Activated CD4-positive, alpha-beta T cell treated with anti-CD3 and anti-CD28 coated beads for 36 hours (primary cell): ENCODE results near the gene ASZ1. TPM values are rescaled to one million over a fixed set of nuclear protein-coding genes. Genes with fewer than 3 reads are reported as not detected.

ENCODE experiments used
- ATAC-seq: fragments of 200-7000 bp; cut with Tn5 transposase; one replicate; pipeline ENCODE4 v1.10.0; 2021; ENCODE audit warnings: mild to moderate bottlenecking, moderate library complexity
- CTCF ChIA-PET: fragments of 350-600 bp; sonication (Branson Sonifier 250); formaldehyde crosslinking; loops from one replicate; lab custom pipeline; 2021; ENCODE audit warnings: antibody characterized with exemption; lab: Charles Lee
- POLR2A ChIA-PET: fragments of 350-600 bp; sonication (Branson Sonifier 250); formaldehyde crosslinking; loops from one replicate; lab custom pipeline; 2021; ENCODE audit warnings: antibody characterized with exemption, inconsistent platforms; lab: Charles Lee
- DNase-seq: peaks from one replicate; pipeline ENCODE4 v3.0.0-alpha.2; 2020
- H3K27ac Mint-ChIP-seq: one replicate; pipeline ENCODE4 v1.8.0; 2021; ENCODE audit warnings: mixed read lengths
- H3K27me3 Mint-ChIP-seq: one replicate; pipeline ENCODE4 v1.8.0; 2021; ENCODE audit warnings: mixed read lengths
- H3K36me3 Mint-ChIP-seq: one replicate; pipeline ENCODE4 v1.8.0; 2021; ENCODE audit warnings: low read depth, mixed read lengths
- H3K4me1 Mint-ChIP-seq: one replicate; pipeline ENCODE4 v1.8.0; 2021; ENCODE audit warnings: mixed read lengths
- H3K4me3 Mint-ChIP-seq: one replicate; pipeline ENCODE4 v1.8.0; 2021; ENCODE audit warnings: mild to moderate bottlenecking, moderate library complexity, mixed read lengths
- H3K9me3 Mint-ChIP-seq: one replicate; pipeline ENCODE4 v1.8.0; 2021; ENCODE audit warnings: low read depth, mixed read lengths
- intact Hi-C, 2 experiments: fragments of 100-400 bp; cut with DNase I in 1 of 2; cut with micrococcal nuclease in 1 of 2; formaldehyde crosslinking; loops; one replicate each; pipeline versions ENCODE4 v1.14.2 to v1.15.1; 2022 to 2024; cut with DNase I, micrococcal nuclease
- total RNA-seq, 2 experiments: library from RNA; stranded (reverse); gene quantifications; one replicate each; pipeline ENCODE4 v1.2.3, GENCODE V29; 2021

Gene ASZ1
- total RNA-seq, 2 experiments from 2014 or later: not detected

DNA sequence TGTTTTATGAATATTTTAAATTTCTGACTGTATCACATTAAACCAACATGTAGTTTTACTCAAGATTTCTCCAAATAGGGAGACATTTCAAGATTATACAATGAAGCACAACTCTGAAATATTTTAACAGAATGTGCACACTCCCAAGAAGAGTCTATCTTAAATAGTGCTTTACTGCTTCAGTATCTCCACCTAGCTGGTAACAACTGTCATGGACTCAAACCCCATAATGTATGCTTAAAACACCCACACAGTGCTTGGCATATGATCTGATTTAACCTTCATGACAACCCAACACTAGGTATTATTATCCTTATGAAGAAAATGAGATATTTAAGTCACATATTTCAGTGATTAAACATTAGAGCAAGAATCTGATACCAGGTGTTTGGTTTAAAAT lies 45.9 kb downstream of the ASZ1 start:
- no peak overlapping the region for H3K4me3 Mint-ChIP-seq
- POLR2A ChIA-PET: no interaction called here
- intact Hi-C loops: no loop called here
- no peaks in the 10 kb centered on the region for H3K27me3 Mint-ChIP-seq
- CTCF ChIA-PET: no interaction called here
- H3K27ac Mint-ChIP-seq: no peak overlapping the region
- ATAC-seq (no peak), DNase-seq (no peak)
- H3K9me3 Mint-ChIP-seq: no peaks in the 10 kb centered on the region
- H3K4me1 Mint-ChIP-seq: no peaks in the 10 kb centered on the region
- no peaks in the 10 kb centered on the region for H3K36me3 Mint-ChIP-seq

GRCh38 chr7:117375380-117375779 lies 51.9 kb downstream of the ASZ1 start:
- Mint-ChIP-seq H3K27ac (no peak overlapping the region), H3K4me1 (no peaks in the 10 kb centered on the region), H3K36me3 (no peaks in the 10 kb centered on the region), H3K9me3 (no peaks in the 10 kb centered on the region), H3K27me3 (no peaks in the 10 kb centered on the region), H3K4me3 (no peak overlapping the region)
- no peak for DNase-seq
- ChIA-PET POLR2A (no interaction called here), CTCF (no interaction called here)
- no peak for ATAC-seq
- intact Hi-C loops: no loop called here

- POLR2A ChIA-PET: no interaction called here
- H3K4me1 Mint-ChIP-seq: no peaks in the 10 kb centered on the region
- no peaks in the 10 kb centered on the region for H3K9me3 Mint-ChIP-seq
- ATAC-seq (no peak), DNase-seq (no peak)
- intact Hi-C loops: no loop called here
- no peak overlapping the region for H3K27ac Mint-ChIP-seq
- CTCF ChIA-PET: no interaction called here
- no peaks in the 10 kb centered on the region for H3K27me3 Mint-ChIP-seq
- H3K4me3 Mint-ChIP-seq: no peak overlapping the region
- H3K36me3 Mint-ChIP-seq: no peaks in the 10 kb centered on the region
These were observed 55.2 kb downstream of the ASZ1 start for GRCh38 chr7:117372073-117372472.

- DNase-seq: no peak
- intact Hi-C loops: no loop called here
- Mint-ChIP-seq H3K27me3 (peaks cover 2% of the 10 kb centered on the region), H3K9me3 (no peaks in the 10 kb centered on the region), H3K36me3 (no peaks in the 10 kb centered on the region), H3K4me1 (no peaks in the 10 kb centered on the region), H3K27ac (no peak overlapping the region), H3K4me3 (no peak overlapping the region)
- ATAC-seq: no peak
- ChIA-PET CTCF (interaction anchor here (0.5 kb wide), 1 partner anchor 151 kb away, joined by 3 read pairs; no protein-coding TSS in a partner anchor), POLR2A (no interaction called here)
These were observed 62.8 kb downstream of the ASZ1 start for GRCh38 chr7:117364339-117365080.

DNA sequence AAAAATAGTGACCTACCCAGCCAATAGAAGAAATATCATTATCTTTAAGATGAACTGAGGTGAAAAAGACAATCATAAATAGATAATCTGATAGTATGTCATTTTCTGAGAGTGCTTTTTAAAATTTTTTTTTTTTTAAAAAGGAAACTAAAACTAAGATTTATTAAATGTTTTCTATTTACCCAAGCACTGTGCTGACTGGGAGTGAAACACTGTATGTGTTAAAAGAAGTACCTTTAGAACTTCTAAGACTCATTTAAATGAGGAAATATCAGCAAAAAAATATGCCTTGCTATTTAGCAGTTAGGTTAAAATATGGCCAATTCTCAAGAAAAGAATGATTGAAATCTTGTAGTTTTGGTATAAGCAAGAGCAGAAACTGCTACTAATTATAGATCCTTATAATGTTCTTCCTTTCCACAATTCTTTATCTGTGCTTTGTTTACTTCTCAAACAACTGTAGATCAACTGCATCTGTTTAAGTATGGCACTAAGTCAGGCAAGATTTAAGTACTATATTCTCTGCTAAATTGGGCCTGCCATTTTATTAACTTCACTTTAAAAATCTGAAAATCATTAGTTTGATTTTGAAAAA lies 64.9 kb downstream of the ASZ1 start:
- Mint-ChIP-seq H3K27ac (no peak overlapping the region), H3K9me3 (no peaks in the 10 kb centered on the region), H3K4me3 (no peak overlapping the region), H3K36me3 (no peaks in the 10 kb centered on the region), H3K27me3 (peaks cover 4% of the 10 kb centered on the region), H3K4me1 (no peaks in the 10 kb centered on the region)
- DNase-seq: no peak
- intact Hi-C loops: no loop called here
- no peak for ATAC-seq
- ChIA-PET POLR2A (no interaction called here), CTCF (no interaction called here)

DNA sequence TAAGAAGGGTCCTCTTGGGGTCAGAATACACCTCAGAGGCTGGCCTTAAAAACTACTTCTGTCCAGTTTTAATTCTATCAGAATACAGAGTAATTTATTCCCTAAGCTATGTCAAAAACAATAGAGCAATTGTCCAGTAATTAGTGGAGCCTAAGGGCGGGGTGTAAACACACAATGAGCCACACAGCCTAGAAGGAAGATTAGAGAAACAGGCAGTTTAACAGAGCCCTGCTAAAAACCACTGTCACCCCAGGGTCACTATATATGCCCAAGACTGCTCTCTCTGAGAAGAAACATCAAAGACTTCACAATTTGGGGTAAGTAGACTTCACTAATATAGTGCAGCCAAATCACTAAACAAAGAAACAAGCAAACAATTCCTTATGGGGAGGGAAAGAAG lies 77.3 kb downstream of the ASZ1 start:
- Mint-ChIP-seq H3K36me3 (no peaks in the 10 kb centered on the region), H3K27me3 (peaks cover 9% of the 10 kb centered on the region), H3K9me3 (peaks cover 1% of the 10 kb centered on the region), H3K27ac (no peak overlapping the region), H3K4me1 (no peaks in the 10 kb centered on the region), H3K4me3 (no peak overlapping the region)
- DNase-seq: no peak
- POLR2A ChIA-PET: no interaction called here
- CTCF ChIA-PET: no interaction called here
- intact Hi-C loops: no loop called here
- no peak for ATAC-seq

GRCh38 chr7:117349570-117349969 lies 77.7 kb downstream of the ASZ1 start:
- Mint-ChIP-seq H3K9me3 (peaks cover 1% of the 10 kb centered on the region), H3K27me3 (peaks cover 9% of the 10 kb centered on the region), H3K27ac (no peak overlapping the region), H3K36me3 (no peaks in the 10 kb centered on the region), H3K4me3 (no peak overlapping the region), H3K4me1 (no peaks in the 10 kb centered on the region)
- intact Hi-C loops: no loop called here
- ChIA-PET POLR2A (no interaction called here), CTCF (no interaction called here)
- no peak for ATAC-seq
- no peak for DNase-seq

GRCh38 chr7:117347962-117348672 lies 79.2 kb downstream of the ASZ1 start:
- Mint-ChIP-seq H3K9me3 (peaks cover 4% of the 10 kb centered on the region), H3K27ac (no peak overlapping the region), H3K36me3 (no peaks in the 10 kb centered on the region), H3K4me3 (no peak overlapping the region), H3K4me1 (no peaks in the 10 kb centered on the region), H3K27me3 (peaks cover 9% of the 10 kb centered on the region)
- intact Hi-C loops: no loop called here
- ATAC-seq: no peak
- no peak for DNase-seq
- ChIA-PET POLR2A (no interaction called here), CTCF (no interaction called here)

DNA sequence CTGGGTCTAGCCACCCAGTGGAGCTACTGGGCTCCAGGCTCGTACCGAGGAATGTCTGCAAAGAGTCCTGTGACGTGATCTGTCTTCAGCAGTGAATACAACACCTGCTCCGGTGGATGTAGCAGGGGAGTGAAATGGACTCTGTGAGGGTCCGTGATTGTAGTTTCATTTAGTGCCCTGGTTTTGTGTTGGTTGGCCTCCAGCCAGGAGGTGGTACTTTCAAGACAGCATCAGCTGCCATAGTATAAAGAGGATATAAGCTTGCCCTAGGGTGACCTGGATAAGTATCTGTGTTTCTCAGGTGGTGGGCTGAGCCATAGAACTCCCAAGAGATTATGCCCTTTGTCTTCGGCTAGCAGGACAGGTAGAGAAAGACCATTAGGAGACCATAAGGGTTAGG lies 79.8 kb downstream of the ASZ1 start:
- POLR2A ChIA-PET: no interaction called here
- peaks cover 4% of the 10 kb centered on the region for H3K9me3 Mint-ChIP-seq
- ATAC-seq: no peak
- H3K4me3 Mint-ChIP-seq: no peak overlapping the region
- no peaks in the 10 kb centered on the region for H3K4me1 Mint-ChIP-seq
- DNase-seq: no peak
- no peak overlapping the region for H3K27ac Mint-ChIP-seq
- H3K36me3 Mint-ChIP-seq: no peaks in the 10 kb centered on the region
- intact Hi-C loops: no loop called here
- CTCF ChIA-PET: no interaction called here
- H3K27me3 Mint-ChIP-seq: peaks cover 9% of the 10 kb centered on the region

DNA sequence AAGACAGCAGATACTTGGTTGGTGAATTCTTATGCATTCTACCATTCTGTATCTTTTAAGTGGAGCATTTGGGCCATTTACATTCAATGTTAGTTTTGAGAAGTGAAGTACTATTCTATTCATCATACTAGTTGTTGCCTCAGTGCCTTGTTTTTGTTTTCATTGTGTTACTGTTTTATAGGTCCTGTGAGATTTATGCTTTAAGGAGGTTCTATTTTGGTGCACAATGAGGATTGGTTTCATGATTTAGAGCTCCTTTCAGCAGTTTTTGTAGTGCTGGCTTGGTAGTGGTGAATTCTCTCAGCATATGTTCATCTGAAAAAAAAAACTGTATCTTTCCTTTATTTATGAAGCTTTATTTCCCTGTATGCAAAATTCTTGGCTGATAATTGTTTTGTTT lies 81.1 kb downstream of the ASZ1 start:
- H3K27ac Mint-ChIP-seq: no peak overlapping the region
- intact Hi-C loops: no loop called here
- no peak for ATAC-seq
- no peaks in the 10 kb centered on the region for H3K36me3 Mint-ChIP-seq
- ChIA-PET POLR2A (interaction anchor here (0.6 kb wide), 1 partner anchor 92 kb away, joined by 3 read pairs; no protein-coding TSS in a partner anchor), CTCF (no interaction called here)
- H3K27me3 Mint-ChIP-seq: peaks cover 9% of the 10 kb centered on the region
- no peak for DNase-seq
- H3K9me3 Mint-ChIP-seq: peaks cover 4% of the 10 kb centered on the region
- H3K4me1 Mint-ChIP-seq: no peaks in the 10 kb centered on the region
- H3K4me3 Mint-ChIP-seq: no peak overlapping the region

GRCh38 chr7:117338020-117338419 lies 89.3 kb downstream of the ASZ1 start:
- no peak for ATAC-seq

GRCh38 chr7:117333168-117333567 lies 94.1 kb downstream of the ASZ1 start:
- no peaks in the 10 kb centered on the region for H3K4me1 Mint-ChIP-seq
- no peak for DNase-seq
- H3K36me3 Mint-ChIP-seq: no peaks in the 10 kb centered on the region
- CTCF ChIA-PET: no interaction called here
- ATAC-seq: no peak
- H3K9me3 Mint-ChIP-seq: peaks cover 2% of the 10 kb centered on the region
- peaks cover 2% of the 10 kb centered on the region for H3K27me3 Mint-ChIP-seq
- no peak overlapping the region for H3K4me3 Mint-ChIP-seq
- intact Hi-C loops: no loop called here
- no peak overlapping the region for H3K27ac Mint-ChIP-seq
- POLR2A ChIA-PET: no interaction called here

More at GRCh38 chr7:117338020-117338419, 89.3 kb downstream of the ASZ1 start:
- Mint-ChIP-seq H3K36me3 (no peaks in the 10 kb centered on the region), H3K9me3 (no peaks in the 10 kb centered on the region), H3K27me3 (no peaks in the 10 kb centered on the region), H3K27ac (no peak overlapping the region), H3K4me3 (no peak overlapping the region), H3K4me1 (no peaks in the 10 kb centered on the region)
- DNase-seq: no peak
- intact Hi-C loops: no loop called here
- POLR2A ChIA-PET: no interaction called here
- CTCF ChIA-PET: no interaction called here
